Kidney (tissue), 14 donors: ENCODE results near the gene ENOX1. TPM values are rescaled to one million over a fixed set of nuclear protein-coding genes. Genes with fewer than 3 reads are reported as not detected.

Source experiments
- DNase-seq, 5 donors: peaks; one replicate each; pipeline ENCODE4 v3.0.0-alpha.2; 2013 to 2020
- FAIRE-seq: peaks from 2 replicates; lab custom pipeline; 2012; peaks lifted over from hg19 to GRCh38; lab: Jason Lieb, UNC
- H3K27ac ChIP-seq, 2 donors: one replicate each; pipeline ENCODE4 v1.7.0; 2013; ENCODE audit warnings: low read depth in 2 of 2, low read length in 2 of 2, inconsistent platforms in 1 of 2
- H3K27me3 ChIP-seq: one replicate; pipeline ENCODE4 v1.7.1; 2013; ENCODE audit warnings: low read length, inconsistent platforms; ENCODE audit not compliant: control insufficient read depth, insufficient read depth
- H3K36me3 ChIP-seq, 3 donors: one replicate each; pipeline versions ENCODE4 v1.7.0 to v1.7.1; 2013; ENCODE audit warnings: low read length in 3 of 3, control low read depth in 1 of 3, inconsistent platforms in 1 of 3; ENCODE audit not compliant: insufficient read depth in 3 of 3, control insufficient read depth in 2 of 3
- H3K4me1 ChIP-seq, 3 donors: one replicate each; pipeline versions ENCODE4 v1.7.0 to v1.7.1; 2013; ENCODE audit warnings: low read length in 3 of 3, inconsistent platforms in 1 of 3, low read depth in 1 of 3; ENCODE audit not compliant: control insufficient read depth in 2 of 3, insufficient read depth in 2 of 3
- H3K4me3 ChIP-seq, 3 donors: one replicate each; pipeline versions ENCODE4 v1.7.0 to v1.8.1; 2013; ENCODE audit warnings: low read length in 3 of 3, control low read depth in 1 of 3, inconsistent platforms in 1 of 3
- H3K9ac ChIP-seq, 3 donors: one replicate each; pipeline versions ENCODE4 v1.7.0 to v1.7.1; 2013; ENCODE audit warnings: low read length in 3 of 3, control low read depth in 1 of 3, inconsistent platforms in 1 of 3
- H3K9me3 ChIP-seq, 3 donors: one replicate each; pipeline versions ENCODE4 v1.7.0 to v1.7.1; 2013; ENCODE audit warnings: low read length in 3 of 3, control low read depth in 1 of 3, inconsistent platforms in 1 of 3; ENCODE audit not compliant: control insufficient read depth in 2 of 3, insufficient read depth in 1 of 3
- CTCF ChIP-seq: IDR thresholded peaks from 3 replicates; pipeline ENCODE4 v1.5.1; 2012; ENCODE audit warnings: mild to moderate bottlenecking, moderate library complexity, borderline replicate concordance; ENCODE audit not compliant: insufficient read depth; ENCODE audit errors: extremely low read depth
- intact Hi-C: fragments of 100-400 bp; cut with DNase I; formaldehyde crosslinking; loops from one replicate; pipeline ENCODE4 v1.11.1; 2022
- polyA plus RNA-seq: library from polyadenylated mRNA; stranded (reverse); fragments of 350-450 nt; fragmentation: Illumina TruSeq; extraction: RNeasy Lipid Tissue Mini Kit (QIAGEN cat#74804); gene quantifications from one replicate; pipeline ENCODE4 v1.2.3, GENCODE V29; 2014; ENCODE audit warnings: low read depth, low replicate concordance; ENCODE audit not compliant: insufficient read depth
- total RNA-seq: library from RNA; stranded (reverse); fragmentation: NEBNext Ultra II Directional; extraction: Animal tissue kit (Norgen Biotek cat#: 25700); gene quantifications from one replicate; pipeline ENCODE4 v1.2.1, GENCODE V29; 2021
- donor health status: control.
- donor health status: control.
- donor health status: control.
- donor health status: control.
- donor health status: control.
- donor health status: DM: yes; HTN: yes; CAD: no.
- donor health status: Normal renal cell carcinoma (clear cell type).

The ENOX1 gene
- total and polyA plus RNA-seq, 2 donors from 2014 or later, result 4.9 to 6.8 TPM

- DNase-seq, result no peak
- intact Hi-C loops, result no loop called here
- H3K36me3 ChIP-seq, result no peaks in the 10 kb centered on the region
- H3K9me3 ChIP-seq, result no peaks in the 10 kb centered on the region
- no peak for FAIRE-seq
- H3K27ac ChIP-seq, result no peak overlapping the region
- no peaks in the 10 kb centered on the region for H3K27me3 ChIP-seq
- H3K4me3 ChIP-seq, result no peak overlapping the region
- no peaks in the 10 kb centered on the region for H3K4me1 ChIP-seq
- H3K9ac ChIP-seq, result no peak overlapping the region
- no peak for TF ChIP-seq CTCF
Observed at GRCh38 chr13:43650882-43651281, 135.9 kb downstream of the ENOX1 start.

- Histone ChIP-seq H3K27ac (no peak overlapping the region), H3K27me3 (no peaks in the 10 kb centered on the region), H3K9me3 (no peaks in the 10 kb centered on the region), H3K4me3 (no peak overlapping the region), H3K4me1 (no peaks in the 10 kb centered on the region), H3K36me3 (no peaks in the 10 kb centered on the region), H3K9ac (no peak overlapping the region)
- DNase-seq (no peak), FAIRE-seq (no peak)
- intact Hi-C loops, result no loop called here
- TF ChIP-seq CTCF, result no peak
Observed at GRCh38 chr13:43648733-43649132, 138.0 kb downstream of the ENOX1 start.

- Histone ChIP-seq H3K4me3 (no peak overlapping the region), H3K27ac (no peak overlapping the region), H3K9me3 (no peaks in the 10 kb centered on the region), H3K36me3 (no peaks in the 10 kb centered on the region), H3K4me1 (no peaks in the 10 kb centered on the region), H3K9ac (no peak overlapping the region), H3K27me3 (no peaks in the 10 kb centered on the region)
- no peak for TF ChIP-seq CTCF
- FAIRE-seq (no peak), DNase-seq (no peak)
- intact Hi-C loops, result no loop called here
Observed at GRCh38 chr13:43647471-43647870, 139.3 kb downstream of the ENOX1 start.

GRCh38 chr13:43640476-43640875, 146.3 kb downstream of the ENOX1 start:
- Histone ChIP-seq H3K36me3 (no peaks in the 10 kb centered on the region), H3K27me3 (no peaks in the 10 kb centered on the region), H3K9me3 (no peaks in the 10 kb centered on the region), H3K4me1 (no peaks in the 10 kb centered on the region), H3K9ac (no peak overlapping the region), H3K27ac (no peak overlapping the region), H3K4me3 (no peak overlapping the region)
- no peak for DNase-seq
- TF ChIP-seq CTCF, result no peak
- no peak for FAIRE-seq
- intact Hi-C loops, result no loop called here
